ENCODE data around the gene NRP1.

NRP1 gene

DNA sequence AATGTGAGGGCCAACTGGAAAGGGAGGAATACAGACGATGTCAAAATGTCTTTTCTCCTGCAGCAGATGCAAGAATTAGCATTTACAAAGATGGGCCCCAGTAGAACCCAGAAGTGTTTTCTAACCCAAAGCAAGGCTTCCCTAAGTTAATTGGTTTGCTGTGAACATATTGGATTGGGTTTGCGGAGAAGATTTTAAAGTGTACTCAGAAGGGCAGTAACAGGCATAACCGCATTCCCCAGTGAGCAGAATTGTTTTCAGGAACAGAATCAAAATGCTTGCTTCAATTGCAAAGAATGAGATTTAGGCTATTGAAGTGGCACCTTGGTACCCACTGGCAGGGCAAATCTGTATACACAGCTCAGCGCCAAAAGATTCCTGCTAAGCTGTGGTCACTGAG lies 78.0 kb downstream of the NRP1 start:
- DNase-seq: no peak

DNA sequence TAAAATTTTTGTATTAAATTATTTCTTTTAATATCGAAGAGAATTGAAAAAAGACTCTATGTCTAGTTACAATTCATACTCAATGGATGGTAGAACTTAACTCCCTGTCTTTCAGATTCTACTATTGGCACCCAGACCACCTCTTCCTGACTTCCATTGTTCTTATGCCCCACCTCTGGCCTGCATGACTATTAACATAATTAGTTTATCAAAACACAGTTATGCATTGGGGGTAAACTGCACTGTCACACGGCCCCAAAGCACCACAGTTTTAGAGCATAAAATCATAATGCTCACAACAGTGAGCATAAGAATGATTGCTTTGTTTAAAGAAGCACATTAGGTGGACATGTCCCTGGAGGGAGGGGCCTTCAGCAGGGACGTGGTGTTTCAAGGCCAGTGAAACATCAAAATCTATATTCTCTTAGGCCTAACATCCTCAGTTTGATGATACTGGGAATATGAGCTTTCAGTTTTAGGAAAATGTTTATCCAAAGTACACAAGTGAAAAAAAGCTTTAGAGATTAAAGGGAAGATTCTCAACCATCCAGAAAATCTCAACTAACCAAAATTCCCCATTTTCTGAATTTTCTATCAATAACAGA lies 79.8 kb downstream of the NRP1 start:
- DNase-seq: no peak

DNA sequence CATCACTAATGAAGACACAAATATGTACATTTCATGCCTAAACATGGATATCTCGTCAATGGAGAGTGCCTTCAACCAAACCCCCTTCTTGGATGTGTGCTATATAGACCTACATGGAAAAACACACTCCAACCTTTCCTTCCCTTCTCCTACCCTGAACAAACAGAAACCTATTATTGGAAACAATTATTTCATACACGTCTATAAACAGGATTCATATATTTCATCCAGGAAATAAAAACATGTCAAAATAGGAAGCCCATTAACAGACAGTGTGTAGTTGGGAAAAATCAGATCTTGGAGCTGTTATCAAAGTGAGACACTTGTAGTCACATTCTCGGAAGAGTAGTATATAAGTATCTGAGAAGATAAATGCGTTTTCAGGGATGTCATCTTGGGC lies 81.1 kb downstream of the NRP1 start:
- no peak for DNase-seq

DNA sequence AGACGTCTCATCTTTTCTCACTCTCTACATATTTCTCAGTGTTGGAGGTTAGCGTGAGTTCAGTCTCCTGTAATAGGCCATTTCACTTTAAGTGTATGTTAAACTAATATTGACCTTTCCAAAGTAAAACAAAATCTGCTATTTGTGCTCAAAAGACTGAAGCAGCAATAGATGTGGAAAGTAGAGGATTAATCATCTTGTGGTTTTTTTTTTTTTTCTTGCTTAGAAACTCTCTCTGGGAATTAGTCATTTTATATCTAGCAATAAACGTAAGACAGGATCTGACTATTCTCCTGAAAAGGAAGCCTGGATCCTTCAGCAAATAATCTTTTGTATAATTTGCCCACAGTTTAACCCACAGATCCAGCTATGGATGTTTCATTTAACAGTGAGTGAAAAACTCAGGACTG lies 81.7 kb downstream of the NRP1 start:
- no peak for DNase-seq

DNA sequence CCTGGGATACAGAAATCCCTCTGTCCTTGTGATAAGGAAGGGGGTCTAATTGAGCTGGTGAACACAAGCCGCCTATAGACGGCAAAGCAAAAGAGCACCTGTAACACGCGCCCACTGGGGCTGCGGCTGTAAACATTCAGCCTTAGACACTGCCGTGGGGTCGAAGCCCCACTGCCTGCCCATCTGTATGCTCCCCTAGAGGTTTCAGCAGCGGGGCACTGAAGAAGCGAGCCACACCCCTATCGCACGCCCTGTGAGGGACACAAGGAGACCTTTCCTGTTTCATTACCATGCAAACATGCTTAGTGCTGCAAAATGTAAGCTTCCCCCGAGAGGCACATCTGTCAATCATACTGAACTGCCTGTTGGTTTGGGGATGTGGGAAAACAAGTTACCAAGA lies 82.1 kb downstream of the NRP1 start:
- DNase-seq: no peak

DNA sequence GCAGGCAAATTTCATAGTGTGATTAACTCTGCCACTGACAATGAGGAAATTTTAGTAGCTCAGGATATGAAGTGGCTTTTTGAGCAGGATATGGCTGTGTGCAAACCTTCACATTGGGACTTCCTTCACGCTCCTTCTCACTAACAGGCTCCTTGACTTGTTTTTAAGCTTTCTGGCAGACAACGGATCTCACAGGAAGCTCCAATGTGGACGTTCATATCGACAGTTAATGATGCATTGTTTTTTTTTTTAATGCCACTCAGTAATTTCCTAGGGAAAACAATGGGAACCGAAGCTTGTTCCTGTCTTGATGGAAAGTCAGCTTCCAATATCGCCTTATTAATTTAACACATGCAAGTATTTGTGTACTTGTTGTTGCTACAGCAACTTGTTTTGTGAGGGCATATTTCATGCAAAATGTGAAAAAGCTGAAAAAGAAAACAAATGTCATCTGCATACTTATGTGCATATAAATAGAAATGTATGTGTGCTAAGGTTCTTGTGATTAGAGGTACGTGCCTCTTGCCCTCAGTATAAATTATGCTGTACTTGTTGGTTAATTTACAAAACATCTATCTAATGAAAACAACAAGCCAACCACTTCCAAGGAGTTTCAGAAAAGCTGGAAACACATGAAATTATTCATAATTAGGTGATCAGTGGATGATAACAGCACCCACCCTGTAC lies 84.7 kb downstream of the NRP1 start:
- DNase-seq: no peak

DNA sequence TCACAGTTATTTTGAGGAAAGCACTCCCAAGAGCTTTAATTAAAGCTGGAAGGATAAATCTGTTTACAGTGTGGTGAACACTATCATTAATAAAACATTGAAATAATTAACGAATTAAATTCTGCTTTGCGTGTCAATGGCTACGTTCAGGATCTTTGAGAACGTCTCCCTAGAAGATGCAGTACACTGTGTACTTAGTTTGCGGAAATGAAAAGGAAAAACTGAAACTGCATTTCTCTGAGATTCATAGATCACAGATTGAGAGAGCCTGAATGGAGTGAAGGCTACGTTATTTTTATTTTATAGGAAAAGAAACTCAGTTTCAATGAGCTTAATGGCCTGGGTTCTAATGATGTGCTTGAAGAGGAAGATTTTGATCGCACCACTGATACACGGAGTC lies 85.3 kb downstream of the NRP1 start:
- no peak for DNase-seq

DNA sequence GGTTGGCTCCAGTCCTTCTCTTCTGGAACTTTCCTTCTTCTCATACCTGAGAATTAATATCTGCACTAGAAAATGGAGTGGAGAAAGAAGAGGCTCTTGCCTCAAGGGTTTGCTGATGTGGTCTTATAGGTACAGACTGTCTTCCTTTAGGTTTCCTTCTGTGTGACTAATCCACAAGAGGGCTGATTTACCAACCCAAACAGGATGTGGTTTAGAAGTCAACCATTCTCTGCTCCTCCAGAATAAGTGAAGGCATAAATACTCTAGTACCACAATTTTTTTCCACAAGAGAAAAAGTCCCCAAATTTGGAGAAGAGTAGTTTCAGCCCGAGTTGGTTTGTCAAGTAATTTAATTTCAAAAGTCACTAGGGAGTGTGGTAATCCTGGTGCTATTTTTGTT lies 85.8 kb downstream of the NRP1 start:
- peak; percentile 67 for DNase-seq

DNA sequence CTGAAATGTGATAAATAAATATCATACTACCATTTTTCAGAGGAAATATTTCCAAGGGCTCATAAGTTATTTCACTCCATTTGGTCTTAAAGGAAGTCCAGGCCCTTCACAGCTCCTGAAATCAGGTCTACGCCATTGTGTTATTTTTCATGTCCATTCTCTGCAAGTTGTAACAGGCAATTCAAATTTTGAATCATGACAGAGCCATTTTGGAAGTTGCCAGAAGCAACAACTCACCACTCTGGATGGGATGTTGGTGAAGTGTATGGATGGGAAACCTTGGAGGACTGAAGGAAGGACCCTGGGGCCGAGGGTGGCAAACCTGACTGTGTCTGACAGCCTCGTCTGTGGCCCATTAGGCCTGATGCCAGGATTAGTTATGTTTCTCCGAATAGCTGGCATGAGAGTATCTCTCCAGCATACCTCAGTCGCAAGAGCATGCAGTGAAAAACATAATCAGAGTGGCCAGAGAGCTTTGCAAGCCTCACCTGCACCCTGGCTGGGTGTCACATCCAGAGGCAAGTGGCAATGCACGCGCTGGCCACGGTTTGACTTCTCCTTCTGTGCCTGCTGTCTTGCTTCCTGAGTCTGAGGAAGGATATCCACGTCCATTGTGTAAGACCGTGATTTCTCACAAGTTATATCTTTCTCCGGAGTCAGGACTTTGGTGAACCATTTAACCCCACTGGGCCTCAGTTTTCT lies 87.1 kb downstream of the NRP1 start:
- no peak for DNase-seq

DNA sequence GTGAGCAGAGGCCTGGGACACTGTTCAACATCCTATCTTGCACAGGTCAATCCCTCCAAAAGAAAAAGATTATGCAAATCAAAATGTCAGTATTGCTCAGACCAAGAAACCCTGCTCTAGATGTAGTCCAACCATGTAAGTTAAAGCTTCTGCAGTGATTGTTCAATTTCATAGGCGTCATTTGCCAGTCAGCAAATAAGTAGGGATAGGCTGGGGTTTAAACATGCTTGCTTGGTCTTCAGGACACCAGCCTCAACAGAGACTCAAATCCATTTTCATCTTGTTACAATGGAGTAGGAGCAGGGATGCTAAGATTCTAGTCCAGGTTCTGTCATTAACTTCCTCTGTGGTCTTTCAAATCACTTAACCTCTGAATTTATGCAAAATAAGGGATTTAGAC lies 89.1 kb downstream of the NRP1 start:
- no peak for DNase-seq

DNA sequence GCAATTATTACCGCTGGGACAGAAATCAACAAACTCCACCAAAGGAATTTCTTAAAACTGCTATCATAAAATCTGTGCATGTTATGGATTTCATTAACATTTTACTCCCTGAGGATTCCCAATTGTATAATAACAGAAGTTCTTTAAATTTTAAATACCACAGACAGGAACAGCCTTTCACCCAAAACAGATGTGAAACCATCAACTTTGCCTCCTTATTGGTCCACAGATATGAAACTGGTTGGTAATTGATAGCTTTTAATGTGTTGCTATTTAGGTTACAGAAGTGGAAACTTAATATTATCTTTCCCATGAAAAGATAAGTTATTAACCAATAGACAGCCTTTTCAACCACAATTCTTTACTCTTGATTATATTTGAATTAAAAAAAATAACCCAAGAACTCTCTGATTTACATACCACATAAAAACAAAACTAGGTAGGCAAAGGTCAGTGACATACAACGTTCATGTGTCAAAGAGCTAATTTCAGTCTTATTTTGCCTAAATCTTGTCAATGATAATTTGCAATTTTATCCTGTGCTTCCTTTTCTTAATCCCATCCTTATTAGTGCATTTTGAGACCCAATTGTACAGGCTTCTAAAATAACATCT lies 90.0 kb downstream of the NRP1 start:
- no peak for DNase-seq

- DNase-seq: no peak
Observed at GRCh38 chr10:33243703-33244102, 90.8 kb downstream of the NRP1 start.

- no peak for DNase-seq
Observed at GRCh38 chr10:33242931-33243330, 91.5 kb downstream of the NRP1 start.

DNA sequence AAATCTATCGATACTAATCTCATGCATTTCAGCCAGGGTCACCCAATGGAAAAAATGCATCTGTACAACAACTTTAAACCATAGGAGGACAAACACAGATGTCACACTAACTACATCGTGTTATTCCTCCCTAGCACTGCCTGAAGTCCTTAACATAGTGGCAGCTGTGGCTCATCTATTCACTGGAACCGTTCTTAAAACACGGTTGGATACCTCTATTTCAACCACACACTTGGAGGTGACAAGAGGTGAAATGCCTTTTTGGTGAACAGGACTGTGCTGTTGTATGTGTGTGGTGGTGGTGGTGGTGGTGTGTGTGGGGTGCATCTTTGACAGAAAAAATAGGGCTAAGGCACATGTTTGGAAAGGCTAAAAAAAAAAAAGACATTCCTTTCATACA lies 93.1 kb downstream of the NRP1 start:
- no peak for DNase-seq

DNA sequence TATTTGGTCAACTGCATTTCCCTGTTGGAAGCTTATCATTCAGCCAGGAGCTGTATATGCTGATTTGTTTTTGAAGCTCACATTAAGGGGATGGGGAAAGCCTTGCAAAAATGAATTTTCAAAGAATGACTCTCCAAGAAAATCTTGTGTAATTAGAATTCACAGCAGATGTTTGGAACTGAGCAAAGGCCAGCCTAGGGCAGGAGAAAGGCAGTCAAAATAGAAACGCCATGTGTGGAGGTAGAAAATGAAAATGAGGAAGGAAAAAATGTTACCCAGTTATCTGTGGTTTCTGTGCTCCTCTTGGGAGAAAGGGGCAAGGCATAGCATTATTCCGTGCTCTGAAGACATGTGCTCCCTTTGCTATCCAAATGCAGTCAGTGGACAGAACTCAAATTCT lies 93.5 kb downstream of the NRP1 start:
- no peak for DNase-seq

GRCh38 chr10:33240258-33240657 lies 94.2 kb downstream of the NRP1 start:
- DNase-seq: no peak

DNA sequence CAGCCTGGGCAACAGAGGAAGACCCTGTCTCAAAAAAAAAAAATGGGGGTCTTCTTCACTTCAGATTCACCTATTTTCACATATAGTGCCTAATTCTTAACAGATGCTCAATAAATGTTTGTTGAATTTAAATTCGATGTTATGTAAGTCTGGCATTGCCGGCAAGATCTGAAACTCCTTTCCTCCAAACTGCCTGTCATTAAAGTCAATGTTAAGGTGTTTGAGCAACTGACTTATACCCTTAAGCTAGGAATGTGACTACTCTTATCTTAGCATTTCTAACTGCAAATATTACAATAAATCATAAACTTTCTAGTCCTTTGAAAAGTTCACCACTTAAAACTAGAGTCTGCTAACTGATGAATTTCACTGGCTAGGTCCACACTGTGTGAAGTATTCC lies 95.2 kb downstream of the NRP1 start:
- no peak for DNase-seq

DNA sequence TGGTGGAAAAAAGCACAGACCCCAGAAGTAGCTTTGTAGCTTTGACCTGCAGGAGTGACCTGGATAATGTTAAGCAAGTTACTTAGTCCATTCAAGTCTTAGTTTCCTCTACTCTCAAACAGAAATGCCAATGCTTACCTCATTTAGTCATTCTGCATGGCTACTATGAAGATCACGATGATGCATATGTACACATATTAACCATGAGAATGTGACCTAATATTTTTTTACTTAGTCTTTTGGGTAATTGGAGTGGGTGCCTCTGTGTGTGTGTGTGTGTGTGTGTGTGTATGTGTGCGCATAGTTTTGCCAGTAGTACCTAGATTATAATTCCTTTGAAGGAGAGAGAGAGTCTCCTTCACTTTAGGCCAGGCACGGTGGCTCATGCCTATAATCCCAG lies 95.8 kb downstream of the NRP1 start:
- DNase-seq: no peak

GRCh38 chr10:33237736-33238624 lies 96.5 kb downstream of the NRP1 start:
- DNase-seq: no peak

GRCh38 chr10:33236916-33237315 lies 97.6 kb downstream of the NRP1 start:
- no peak for DNase-seq

DNA sequence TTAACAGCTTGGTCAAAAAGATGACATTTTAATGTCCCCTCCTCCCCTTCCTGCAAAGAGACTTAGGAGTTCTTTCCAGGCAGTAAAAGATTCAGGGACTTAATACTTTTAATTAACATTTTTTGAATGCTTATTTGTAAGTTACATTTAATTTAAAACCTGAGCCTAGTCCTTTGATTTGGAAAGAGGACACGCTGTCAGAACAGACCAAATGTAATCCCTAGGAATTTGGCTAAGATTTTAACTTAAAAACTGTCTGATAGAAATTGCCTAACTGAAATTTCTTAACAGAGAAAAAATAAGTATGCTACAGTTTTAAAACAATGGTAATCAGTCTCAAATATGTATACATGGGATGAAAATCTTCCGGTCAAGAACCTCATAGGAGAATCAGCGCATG lies 98.5 kb downstream of the NRP1 start:
- DNase-seq: no peak

- DNase-seq: no peak
Observed at GRCh38 chr10:33235251-33235884, 99.1 kb downstream of the NRP1 start.

DNA sequence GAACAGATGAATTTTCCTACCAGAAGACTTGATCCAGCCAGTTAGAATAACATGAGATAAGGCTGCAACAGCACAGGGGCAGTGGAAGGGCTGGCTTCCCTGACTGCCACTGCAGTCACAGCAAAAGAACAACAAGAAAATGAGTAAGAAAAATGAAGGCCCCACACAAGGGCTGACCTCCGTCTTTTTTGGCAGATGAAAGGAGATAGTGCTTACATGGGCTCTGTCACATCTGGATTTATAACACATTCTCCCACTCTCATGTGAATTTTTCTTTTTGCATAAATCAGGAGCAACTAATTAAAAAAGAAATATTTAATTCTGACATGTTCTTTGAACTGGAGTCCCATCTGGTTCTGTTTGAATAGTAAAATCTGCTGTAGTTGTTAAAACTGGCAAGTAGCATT lies 99.6 kb downstream of the NRP1 start:
- no peak for DNase-seq
